Measurements from ENCODE around the gene PITPNC1. TPM values are rescaled to one million over a fixed set of nuclear protein-coding genes. Genes with fewer than 3 reads are reported as not detected.
A peak's percentile ranks its signal among the peaks of the same experiment; 100 is the strongest.

Gene PITPNC1
- total RNA-seq, 1 donor from 2014 or later: 40.3 TPM

DNA sequence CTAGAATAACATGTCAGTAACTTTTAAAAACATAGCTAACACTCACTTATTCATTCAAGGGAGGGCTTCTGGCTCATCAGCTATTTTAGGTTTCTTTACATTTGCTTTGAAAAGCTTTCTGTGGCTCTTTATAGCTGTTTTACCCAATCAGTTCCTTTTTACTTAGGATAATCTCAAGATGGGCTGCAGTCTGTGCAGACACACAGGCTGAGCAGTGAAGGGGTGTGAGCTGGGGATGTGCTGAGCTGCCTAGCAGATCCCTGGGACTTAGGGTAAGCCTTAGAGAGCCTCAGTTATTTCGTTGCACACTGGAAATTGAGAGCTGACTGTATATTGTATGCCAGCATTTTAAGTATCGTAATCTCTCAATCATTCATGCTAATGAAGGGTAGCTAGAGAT, 310.4 kb downstream of the PITPNC1 start:
- TF ChIP-seq, protein P1, sequence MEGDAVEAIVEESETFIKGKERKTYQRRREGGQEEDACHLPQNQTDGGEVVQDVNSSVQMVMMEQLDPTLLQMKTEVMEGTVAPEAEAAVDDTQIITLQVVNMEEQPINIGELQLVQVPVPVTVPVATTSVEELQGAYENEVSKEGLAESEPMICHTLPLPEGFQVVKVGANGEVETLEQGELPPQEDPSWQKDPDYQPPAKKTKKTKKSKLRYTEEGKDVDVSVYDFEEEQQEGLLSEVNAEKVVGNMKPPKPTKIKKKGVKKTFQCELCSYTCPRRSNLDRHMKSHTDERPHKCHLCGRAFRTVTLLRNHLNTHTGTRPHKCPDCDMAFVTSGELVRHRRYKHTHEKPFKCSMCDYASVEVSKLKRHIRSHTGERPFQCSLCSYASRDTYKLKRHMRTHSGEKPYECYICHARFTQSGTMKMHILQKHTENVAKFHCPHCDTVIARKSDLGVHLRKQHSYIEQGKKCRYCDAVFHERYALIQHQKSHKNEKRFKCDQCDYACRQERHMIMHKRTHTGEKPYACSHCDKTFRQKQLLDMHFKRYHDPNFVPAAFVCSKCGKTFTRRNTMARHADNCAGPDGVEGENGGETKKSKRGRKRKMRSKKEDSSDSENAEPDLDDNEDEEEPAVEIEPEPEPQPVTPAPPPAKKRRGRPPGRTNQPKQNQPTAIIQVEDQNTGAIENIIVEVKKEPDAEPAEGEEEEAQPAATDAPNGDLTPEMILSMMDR (IDR thresholded peaks at IDR 0.05; ENCODE audit: partially characterized antibody, unreplicated experiment): no peak
- no peak for DNase-seq
- no peak overlapping the region for H3K4me3 Mint-ChIP-seq (ENCODE audit: unreplicated experiment)
- H3K36me3 Mint-ChIP-seq (ENCODE audit: unreplicated experiment): no peaks in the 10 kb centered on the region
- H3K27ac Mint-ChIP-seq (ENCODE audit: unreplicated experiment): no peak overlapping the region
- no peaks in the 10 kb centered on the region for H3K9me3 Mint-ChIP-seq (ENCODE audit: unreplicated experiment)
- peaks cover 1% of the 10 kb centered on the region for H3K4me1 Mint-ChIP-seq (ENCODE audit: low read depth, unreplicated experiment)
- no peaks in the 10 kb centered on the region for H3K27me3 Mint-ChIP-seq (ENCODE audit: unreplicated experiment)

DNA sequence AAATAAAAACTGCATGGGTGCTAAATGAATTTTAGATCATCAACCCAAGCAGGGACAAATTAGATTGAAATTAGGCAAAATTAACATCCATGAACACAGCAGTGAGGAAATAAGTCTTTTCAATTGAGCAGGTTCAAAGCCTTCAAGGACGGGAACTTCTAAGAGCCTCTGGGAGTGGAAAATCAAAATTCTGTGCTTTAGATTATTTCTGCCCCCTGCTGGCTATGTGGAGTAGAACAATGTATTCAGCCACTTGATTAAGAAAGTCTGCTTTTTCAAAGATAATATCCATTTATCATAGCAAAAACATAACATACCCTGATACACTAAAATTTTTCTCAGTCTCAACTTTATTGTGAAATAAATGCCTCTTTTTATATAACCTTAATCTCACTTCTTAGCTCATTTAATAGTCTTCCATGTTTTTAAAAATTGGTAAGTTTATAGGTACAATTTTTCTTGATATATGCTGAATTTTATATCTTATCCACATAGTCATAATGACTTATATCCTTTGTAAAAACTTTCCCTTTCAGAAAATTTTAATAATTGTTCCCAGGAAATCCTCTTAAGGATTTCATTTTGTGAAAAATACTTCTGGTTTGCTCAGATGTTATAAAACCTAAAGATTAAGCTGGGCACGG, 312.6 kb downstream of the PITPNC1 start:
- H3K27me3 Mint-ChIP-seq (ENCODE audit: unreplicated experiment): no peaks in the 10 kb centered on the region
- no peaks in the 10 kb centered on the region for H3K9me3 Mint-ChIP-seq (ENCODE audit: unreplicated experiment)
- peak; percentile 23 for DNase-seq
- no peak overlapping the region for H3K4me3 Mint-ChIP-seq (ENCODE audit: unreplicated experiment)
- H3K4me1 Mint-ChIP-seq (ENCODE audit: low read depth, unreplicated experiment): peaks cover 1% of the 10 kb centered on the region
- TF ChIP-seq, protein P1 (IDR thresholded peaks at IDR 0.05; ENCODE audit: partially characterized antibody, unreplicated experiment): peak; percentile 96
- peaks cover 7% of the 10 kb centered on the region for H3K36me3 Mint-ChIP-seq (ENCODE audit: unreplicated experiment)
- H3K27ac Mint-ChIP-seq (ENCODE audit: unreplicated experiment): no peak overlapping the region

DNA sequence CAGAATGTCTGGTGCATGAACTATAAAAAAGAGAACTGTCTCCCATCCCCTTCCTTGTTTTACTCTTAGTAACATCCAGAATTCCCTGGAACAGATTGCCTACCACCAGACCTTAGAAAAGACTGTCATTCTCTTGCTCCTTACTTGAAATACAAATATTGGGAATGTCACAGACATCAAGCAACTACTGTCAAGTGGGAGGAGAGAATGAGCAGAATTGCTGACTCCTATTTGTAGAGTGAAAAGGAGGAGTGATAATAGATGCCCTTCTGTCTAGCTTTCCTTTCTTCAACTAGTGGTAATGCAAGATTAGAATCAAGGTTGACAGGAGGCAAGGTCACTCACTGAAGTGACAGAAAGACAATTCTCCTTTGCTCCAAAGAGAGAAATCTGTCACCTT, 316.7 kb downstream of the PITPNC1 start:
- Mint-ChIP-seq H3K36me3 (ENCODE audit: unreplicated experiment) (peaks cover 10% of the 10 kb centered on the region), H3K27ac (ENCODE audit: unreplicated experiment) (no peak overlapping the region), H3K27me3 (ENCODE audit: unreplicated experiment) (peaks cover 5% of the 10 kb centered on the region), H3K9me3 (ENCODE audit: unreplicated experiment) (peaks cover 4% of the 10 kb centered on the region), H3K4me1 (ENCODE audit: low read depth, unreplicated experiment) (peaks cover 11% of the 10 kb centered on the region), H3K4me3 (ENCODE audit: unreplicated experiment) (no peak overlapping the region)
- no peak for DNase-seq
- TF ChIP-seq, protein P1 (IDR thresholded peaks at IDR 0.05; ENCODE audit: partially characterized antibody, unreplicated experiment): no peak

DNA sequence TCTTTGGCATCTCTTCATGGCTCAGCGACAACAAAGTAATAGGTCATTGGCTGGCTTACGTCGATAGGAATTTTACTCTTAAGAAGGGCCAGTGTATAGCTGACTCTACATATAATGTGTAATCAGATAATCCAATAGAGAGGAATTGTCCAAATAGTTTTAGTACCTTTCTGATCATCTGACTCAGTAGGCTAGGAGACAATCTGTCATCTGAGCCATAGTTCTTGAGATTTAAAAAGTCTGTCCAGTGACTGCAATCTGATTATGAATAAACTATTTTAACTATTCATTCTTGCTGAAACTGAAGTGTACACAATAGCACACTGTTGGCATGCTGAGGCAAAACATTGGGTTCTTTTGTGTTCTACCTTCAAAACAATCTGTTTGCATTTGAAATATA, 319.3 kb downstream of the PITPNC1 start:
- H3K27ac Mint-ChIP-seq (ENCODE audit: unreplicated experiment): no peak overlapping the region
- TF ChIP-seq, protein P1 (IDR thresholded peaks at IDR 0.05; ENCODE audit: partially characterized antibody, unreplicated experiment): no peak
- H3K27me3 Mint-ChIP-seq (ENCODE audit: unreplicated experiment): peaks cover 5% of the 10 kb centered on the region
- no peak for DNase-seq
- H3K36me3 Mint-ChIP-seq (ENCODE audit: unreplicated experiment): peaks cover 11% of the 10 kb centered on the region
- H3K4me3 Mint-ChIP-seq (ENCODE audit: unreplicated experiment): no peak overlapping the region
- H3K9me3 Mint-ChIP-seq (ENCODE audit: unreplicated experiment): peaks cover 4% of the 10 kb centered on the region
- H3K4me1 Mint-ChIP-seq (ENCODE audit: low read depth, unreplicated experiment): peaks cover 14% of the 10 kb centered on the region

DNA sequence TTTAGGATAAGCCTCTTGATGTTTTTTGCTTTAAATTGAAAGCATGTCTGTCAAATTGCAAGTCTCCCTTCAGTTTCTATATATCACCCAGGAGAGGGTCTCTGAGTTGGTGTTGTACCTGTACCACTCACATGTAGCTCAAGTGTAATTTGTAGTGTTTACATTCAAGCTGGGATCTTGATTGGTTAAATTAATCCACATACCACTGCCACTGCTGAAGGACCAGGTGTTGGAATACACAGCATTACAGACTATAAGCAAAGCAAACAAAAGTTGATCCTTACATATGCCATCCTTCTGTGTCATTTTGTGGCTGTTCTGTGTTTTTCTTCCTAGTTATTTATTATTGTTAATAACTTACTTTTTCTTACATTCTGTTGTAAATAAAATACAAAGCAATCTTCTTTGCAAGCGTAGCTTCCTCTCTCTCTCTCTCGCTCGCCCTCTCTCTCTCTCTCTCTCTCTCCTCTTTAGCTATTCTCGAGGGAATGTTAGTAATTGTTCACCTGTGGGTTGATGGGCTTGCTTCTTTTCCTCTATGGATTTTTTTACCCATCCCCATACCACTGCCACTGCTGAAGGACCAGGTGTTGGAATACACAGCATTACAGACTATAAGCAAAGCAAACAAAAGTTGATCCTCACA, 319.9 kb downstream of the PITPNC1 start:
- Mint-ChIP-seq H3K36me3 (ENCODE audit: unreplicated experiment) (peaks cover 11% of the 10 kb centered on the region), H3K4me1 (ENCODE audit: low read depth, unreplicated experiment) (peaks cover 14% of the 10 kb centered on the region), H3K27me3 (ENCODE audit: unreplicated experiment) (peaks cover 5% of the 10 kb centered on the region), H3K9me3 (ENCODE audit: unreplicated experiment) (peaks cover 4% of the 10 kb centered on the region), H3K4me3 (ENCODE audit: unreplicated experiment) (peak overlapping the region; percentile 59), H3K27ac (ENCODE audit: unreplicated experiment) (peak overlapping the region; percentile 82)
- no peak for DNase-seq
- TF ChIP-seq, protein P1 (IDR thresholded peaks at IDR 0.05; ENCODE audit: partially characterized antibody, unreplicated experiment): no peak
